Panc1 (cell line): ENCODE data around the gene ATP5PB. TPM values are rescaled to one million over a fixed set of nuclear protein-coding genes. Genes with fewer than 3 reads are reported as not detected.

Experiments
- ATAC-seq: fragments of 200-7000 bp; cut with Tn5 transposase; 2 replicates; pipeline ENCODE4 v1.9.1; 2020; ENCODE audit warnings: mild to moderate bottlenecking, moderate library complexity
- BruUV-seq: library from RNA; stranded (reverse); fragments of 400-500 nt; replicated peaks from 2 replicates; lab custom pipeline; 2021; lab: Mats Ljungman, UMichigan
- CTCF ChIA-PET: fragments of 300-600 bp; sonication (Branson Sonifier 250); formaldehyde crosslinking; loops from one replicate; lab custom pipeline; 2022; ENCODE audit warnings: antibody characterized with exemption; lab: Charles Lee
- POLR2A ChIA-PET: fragments of 300-600 bp; sonication (Branson Sonifier 250); formaldehyde crosslinking; loops from one replicate; lab custom pipeline; 2022; ENCODE audit warnings: antibody characterized with exemption; lab: Charles Lee
- DNase-seq: peaks from one replicate; pipeline ENCODE4 v3.0.0-alpha.2; 2010; ENCODE audit warnings: low read depth, low spot score
- H3K27ac ChIP-seq: 2 replicates; pipeline ENCODE4 v1.5.1; 2011; ENCODE audit warnings: mild to moderate bottlenecking, low read length, inconsistent platforms
- H3K27me3 ChIP-seq: fragments of 200-500 bp; sonication (Bioruptor generic); 2 replicates; pipeline ENCODE4 v1.6.0; 2014; ENCODE audit warnings: low read length, inconsistent platforms; ENCODE audit not compliant: control insufficient read depth, insufficient read depth
- H3K36me3 ChIP-seq: fragments of 200-500 bp; sonication (Bioruptor generic); 2 replicates; pipeline ENCODE4 v1.5.1; 2014; ENCODE audit warnings: inconsistent platforms, mild to moderate bottlenecking, low read length, moderate library complexity; ENCODE audit not compliant: control insufficient read depth, insufficient read depth
- H3K4me1 ChIP-seq: 2 replicates; pipeline ENCODE4 v1.5.1; 2011; ENCODE audit warnings: inconsistent platforms, mild to moderate bottlenecking, low read length, moderate library complexity; ENCODE audit not compliant: control insufficient read depth, insufficient read depth
- H3K4me3 ChIP-seq, 2 experiments: 2 replicates each; pipeline ENCODE4 v1.5.1; 2011 to 2012; ENCODE audit warnings: low read depth in 2 of 2, low read length in 2 of 2, mild to moderate bottlenecking in 2 of 2, inconsistent platforms in 1 of 2, moderate library complexity in 1 of 2
- H3K9me3 ChIP-seq: fragments of 200-500 bp; sonication (Bioruptor generic); 2 replicates; pipeline ENCODE4 v1.5.1; 2014; ENCODE audit warnings: low read depth, mild to moderate bottlenecking, inconsistent platforms, low read length, moderate library complexity; ENCODE audit not compliant: control insufficient read depth, insufficient read depth
- POLR2AphosphoS5 ChIP-seq: IDR thresholded peaks from 2 replicates; pipeline ENCODE4 v1.6.1; 2012; ENCODE audit warnings: mild to moderate bottlenecking, low read depth, low read length, moderate library complexity
- SIN3A ChIP-seq: IDR thresholded peaks from 2 replicates; pipeline ENCODE4 v1.6.1; 2012; ENCODE audit warnings: low read depth, mild to moderate bottlenecking, low read length, moderate library complexity, borderline replicate concordance; ENCODE audit not compliant: insufficient read depth
- TCF7L2 ChIP-seq: IDR thresholded peaks from 2 replicates; pipeline ENCODE4 v1.6.1; 2011; ENCODE audit warnings: mild to moderate bottlenecking, low read depth, low read length, inconsistent platforms
- in situ Hi-C: cut with HindIII; loops from 2 replicates; pipeline ENCODE4 v1.10.0; 2016; ENCODE audit warnings: low sequenced_read_pairs, low pct_unique_long_range_greater_than_20kb
- intact Hi-C: fragments of 100-400 bp; cut with micrococcal nuclease; formaldehyde crosslinking; loops from one replicate; pipeline ENCODE4 v1.10.0; 2022; ENCODE audit not compliant: unreplicated experiment
- total RNA-seq: library from RNA; stranded (reverse); gene quantifications from one replicate; pipeline ENCODE4 v1.2.1, GENCODE V29; 2021; ENCODE audit not compliant: unreplicated experiment
- TF ChIP-seq, protein P1 (sequence below): fragments of 450-650 bp; IDR thresholded peaks from 2 replicates; pipeline ENCODE4 v1.5.1; 2017; ENCODE audit warnings: mild to moderate bottlenecking
- TF ChIP-seq, protein P2 (sequence below), 2 experiments: IDR thresholded peaks; 2 replicates each; pipeline ENCODE4 v1.6.1; 2011 to 2012; ENCODE audit warnings: low read depth in 2 of 2, control low read depth in 1 of 2, low read length in 1 of 2, mild to moderate bottlenecking in 1 of 2, moderate library complexity in 1 of 2; ENCODE audit not compliant: insufficient read depth in 1 of 2

ATP5PB gene
- total RNA-seq, 1 experiment from 2014 or later: 178 TPM

DNA sequence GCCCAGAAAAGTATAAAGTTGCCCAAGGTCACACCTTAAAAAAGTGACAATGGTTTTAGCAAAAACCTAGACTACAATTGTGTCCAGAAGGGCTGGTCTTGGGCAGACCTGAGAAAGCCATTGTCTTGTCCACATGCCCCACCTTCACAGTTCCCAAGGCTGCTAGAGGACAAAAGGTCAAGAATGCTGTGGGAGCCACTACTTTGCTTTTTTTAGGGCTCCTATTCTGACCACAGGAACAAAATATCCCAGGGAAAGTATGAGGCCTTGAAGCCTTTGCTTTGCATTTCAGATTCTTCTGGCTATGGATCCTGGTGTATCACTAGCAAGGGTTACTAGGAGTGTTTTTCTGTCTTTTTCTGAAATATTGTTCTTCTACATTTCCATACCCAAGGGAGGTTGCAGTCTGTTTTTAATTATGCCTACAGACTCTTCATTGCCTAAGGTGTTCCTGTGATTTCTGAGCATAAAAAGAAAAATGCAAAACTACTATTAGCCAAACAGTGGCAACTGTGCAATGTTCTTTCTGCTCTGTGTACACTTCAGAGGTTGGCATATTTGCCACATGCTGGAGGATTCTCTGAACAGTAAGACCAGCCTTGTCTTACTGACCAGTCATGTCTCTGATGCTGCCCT is 35.2 kb downstream of the ATP5PB start:
- intact Hi-C loops (loop anchor here (10.0 kb wide), 1 partner anchor 260 kb away; no protein-coding TSS in a partner anchor), in situ Hi-C loops (no loop called here)
- no peaks in the 10 kb centered on the region for H3K27me3 ChIP-seq
- no peak overlapping the region for H3K27ac ChIP-seq
- ChIA-PET POLR2A (no interaction called here), CTCF (interaction anchor here (0.6 kb wide), 3 partner anchors 34 to 179 kb away, joined by 3 to 6 read pairs (median 3); no protein-coding TSS in a partner anchor)
- ATAC-seq (no peak), DNase-seq (no peak)
- H3K36me3 ChIP-seq: no peaks in the 10 kb centered on the region
- no TSS peak for BruUV-seq
- H3K9me3 ChIP-seq: no peaks in the 10 kb centered on the region
- no peak overlapping the region for H3K4me3 ChIP-seq
- no peak for TF ChIP-seq POLR2AphosphoS5
- TF ChIP-seq, protein P1, sequence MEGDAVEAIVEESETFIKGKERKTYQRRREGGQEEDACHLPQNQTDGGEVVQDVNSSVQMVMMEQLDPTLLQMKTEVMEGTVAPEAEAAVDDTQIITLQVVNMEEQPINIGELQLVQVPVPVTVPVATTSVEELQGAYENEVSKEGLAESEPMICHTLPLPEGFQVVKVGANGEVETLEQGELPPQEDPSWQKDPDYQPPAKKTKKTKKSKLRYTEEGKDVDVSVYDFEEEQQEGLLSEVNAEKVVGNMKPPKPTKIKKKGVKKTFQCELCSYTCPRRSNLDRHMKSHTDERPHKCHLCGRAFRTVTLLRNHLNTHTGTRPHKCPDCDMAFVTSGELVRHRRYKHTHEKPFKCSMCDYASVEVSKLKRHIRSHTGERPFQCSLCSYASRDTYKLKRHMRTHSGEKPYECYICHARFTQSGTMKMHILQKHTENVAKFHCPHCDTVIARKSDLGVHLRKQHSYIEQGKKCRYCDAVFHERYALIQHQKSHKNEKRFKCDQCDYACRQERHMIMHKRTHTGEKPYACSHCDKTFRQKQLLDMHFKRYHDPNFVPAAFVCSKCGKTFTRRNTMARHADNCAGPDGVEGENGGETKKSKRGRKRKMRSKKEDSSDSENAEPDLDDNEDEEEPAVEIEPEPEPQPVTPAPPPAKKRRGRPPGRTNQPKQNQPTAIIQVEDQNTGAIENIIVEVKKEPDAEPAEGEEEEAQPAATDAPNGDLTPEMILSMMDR: no peak
- TF ChIP-seq, protein P2, sequence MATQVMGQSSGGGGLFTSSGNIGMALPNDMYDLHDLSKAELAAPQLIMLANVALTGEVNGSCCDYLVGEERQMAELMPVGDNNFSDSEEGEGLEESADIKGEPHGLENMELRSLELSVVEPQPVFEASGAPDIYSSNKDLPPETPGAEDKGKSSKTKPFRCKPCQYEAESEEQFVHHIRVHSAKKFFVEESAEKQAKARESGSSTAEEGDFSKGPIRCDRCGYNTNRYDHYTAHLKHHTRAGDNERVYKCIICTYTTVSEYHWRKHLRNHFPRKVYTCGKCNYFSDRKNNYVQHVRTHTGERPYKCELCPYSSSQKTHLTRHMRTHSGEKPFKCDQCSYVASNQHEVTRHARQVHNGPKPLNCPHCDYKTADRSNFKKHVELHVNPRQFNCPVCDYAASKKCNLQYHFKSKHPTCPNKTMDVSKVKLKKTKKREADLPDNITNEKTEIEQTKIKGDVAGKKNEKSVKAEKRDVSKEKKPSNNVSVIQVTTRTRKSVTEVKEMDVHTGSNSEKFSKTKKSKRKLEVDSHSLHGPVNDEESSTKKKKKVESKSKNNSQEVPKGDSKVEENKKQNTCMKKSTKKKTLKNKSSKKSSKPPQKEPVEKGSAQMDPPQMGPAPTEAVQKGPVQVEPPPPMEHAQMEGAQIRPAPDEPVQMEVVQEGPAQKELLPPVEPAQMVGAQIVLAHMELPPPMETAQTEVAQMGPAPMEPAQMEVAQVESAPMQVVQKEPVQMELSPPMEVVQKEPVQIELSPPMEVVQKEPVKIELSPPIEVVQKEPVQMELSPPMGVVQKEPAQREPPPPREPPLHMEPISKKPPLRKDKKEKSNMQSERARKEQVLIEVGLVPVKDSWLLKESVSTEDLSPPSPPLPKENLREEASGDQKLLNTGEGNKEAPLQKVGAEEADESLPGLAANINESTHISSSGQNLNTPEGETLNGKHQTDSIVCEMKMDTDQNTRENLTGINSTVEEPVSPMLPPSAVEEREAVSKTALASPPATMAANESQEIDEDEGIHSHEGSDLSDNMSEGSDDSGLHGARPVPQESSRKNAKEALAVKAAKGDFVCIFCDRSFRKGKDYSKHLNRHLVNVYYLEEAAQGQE (IDR thresholded peaks at IDR 0.05; ENCODE audit: insufficient read depth in 1 of 2, low read depth in 2 of 2, low read length in 1 of 2): no peak
- TF ChIP-seq TCF7L2: no peak
- no peak for TF ChIP-seq SIN3A
- H3K4me1 ChIP-seq: no peaks in the 10 kb centered on the region

DNA sequence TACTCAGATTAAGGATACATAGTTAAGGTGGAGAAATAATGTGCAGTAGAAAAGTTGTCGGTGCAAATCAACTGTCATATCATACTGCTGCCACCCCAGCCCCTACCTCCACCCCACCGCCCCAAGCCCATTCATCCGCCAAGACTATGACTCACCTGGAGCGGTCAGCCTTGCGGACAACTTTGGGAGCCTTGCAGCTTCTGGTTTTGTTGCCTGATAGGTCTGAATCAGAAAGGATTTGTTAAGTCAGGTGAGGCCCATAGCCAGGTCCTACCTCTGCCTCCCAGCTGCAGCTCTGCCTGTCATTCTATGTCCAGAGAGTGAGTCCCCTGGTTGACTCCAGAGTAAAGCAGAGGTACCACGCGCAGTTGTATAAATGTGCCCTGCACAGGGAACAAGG is 37.2 kb downstream of the ATP5PB start:
- DNase-seq (no peak), ATAC-seq (no peak)
- Histone ChIP-seq H3K4me1 (no peaks in the 10 kb centered on the region), H3K4me3 (no peak overlapping the region), H3K9me3 (no peaks in the 10 kb centered on the region), H3K36me3 (no peaks in the 10 kb centered on the region), H3K27me3 (no peaks in the 10 kb centered on the region), H3K27ac (no peak overlapping the region)
- in situ Hi-C loops: no loop called here
- POLR2A ChIA-PET: no interaction called here
- intact Hi-C loops: loop anchor here (10.0 kb wide), 1 partner anchor 258 kb away; no protein-coding TSS in a partner anchor
- no TSS peak for BruUV-seq
- TF ChIP-seq POLR2AphosphoS5 (no peak), TCF7L2 (no peak), SIN3A (no peak)
- TF ChIP-seq, protein P2 (IDR thresholded peaks at IDR 0.05; ENCODE audit: insufficient read depth in 1 of 2, low read depth in 2 of 2, low read length in 1 of 2): no peak
- TF ChIP-seq, protein P1: no peak
- CTCF ChIA-PET: no interaction called here
